GM21381 (cell line): Measurements from ENCODE around the gene RNF225.
"Not testable (repeated sequence)": the region's sequence is repeated elsewhere in the genome, so short reads cannot be mapped to it uniquely, and the experiment has no call there.

Experiments used
- ATAC-seq: cut with Tn5 transposase; IDR thresholded peaks from one replicate; pipeline ENCODE4 v1.9.1; 2021; ENCODE audit warnings: mild to moderate bottlenecking, moderate library complexity; ENCODE audit not compliant: unreplicated experiment

Gene RNF225

GRCh38 chr19:58395220-58395978 is at the start of gene RNF225:
Gene RNF225, plus strand, starts transcription at chr19:58395656. Its CDS starts 434 bp downstream, at chr19:58396090.
- ATAC-seq, result no peak

- ATAC-seq, result peak; percentile 81
These were observed 48.2 kb upstream of the RNF225 start for GRCh38 chr19:58346961-58347929.

GRCh38 chr19:58348080-58348479 is 47.4 kb upstream of the RNF225 start:
- not testable (repeated sequence) for ATAC-seq

- ATAC-seq, result no peak
These were observed 45.9 kb upstream of the RNF225 start for GRCh38 chr19:58349590-58349989.

GRCh38 chr19:58350001-58350861 is 45.2 kb upstream of the RNF225 start:
- ATAC-seq, result no peak

GRCh38 chr19:58350871-58351557 is 44.4 kb upstream of the RNF225 start:
- ATAC-seq, result no peak

- ATAC-seq, result no peak
These were observed 43.9 kb upstream of the RNF225 start for GRCh38 chr19:58351558-58351878.

- no peak for ATAC-seq
These were observed 43.3 kb upstream of the RNF225 start for GRCh38 chr19:58351990-58352755.

GRCh38 chr19:58352760-58353671 is 42.4 kb upstream of the RNF225 start, which contains the start of gene A1BG:
Gene A1BG, minus strand, starts transcription at chr19:58353492. Its CDS starts 55 bp downstream, at chr19:58353437.
- ATAC-seq, result no peak

GRCh38 chr19:58353717-58354477 is 41.6 kb upstream of the RNF225 start:
- no peak for ATAC-seq

- no peak for ATAC-seq
These were observed 40.9 kb upstream of the RNF225 start for GRCh38 chr19:58354478-58355030.

- ATAC-seq, result no peak
These were observed 40.1 kb upstream of the RNF225 start for GRCh38 chr19:58355215-58355796.

GRCh38 chr19:58355908-58356765 is 39.3 kb upstream of the RNF225 start:
- no peak for ATAC-seq

GRCh38 chr19:58356766-58357480 is 38.5 kb upstream of the RNF225 start:
- no peak for ATAC-seq

- ATAC-seq, result no peak
These were observed 37.8 kb upstream of the RNF225 start for GRCh38 chr19:58357481-58358145.
